Neuron (in vitro differentiated cells): ENCODE measurements around the gene ESPN.

Experiments
- H2AFZ ChIP-seq: one replicate; pipeline ENCODE4 v1.6.1; 2013; ENCODE audit warnings: low read depth, mild to moderate bottlenecking, inconsistent platforms, low read length, moderate library complexity
- H3K27me3 ChIP-seq: one replicate; pipeline ENCODE4 v1.6.1; 2013; ENCODE audit warnings: low read length; ENCODE audit not compliant: insufficient read depth
- H3K36me3 ChIP-seq: one replicate; pipeline ENCODE4 v1.6.1; 2013; ENCODE audit warnings: low read length; ENCODE audit not compliant: insufficient read depth
- H3K4me1 ChIP-seq: one replicate; pipeline ENCODE4 v1.6.1; 2013; ENCODE audit warnings: low read length; ENCODE audit not compliant: insufficient read depth
- H3K4me3 ChIP-seq: 2 replicates; pipeline ENCODE4 v1.5.1; 2013; ENCODE audit warnings: mild to moderate bottlenecking, low read length, moderate library complexity
- H3K9me3 ChIP-seq: one replicate; pipeline ENCODE4 v1.6.1; 2013; ENCODE audit warnings: low read length

ESPN gene

DNA sequence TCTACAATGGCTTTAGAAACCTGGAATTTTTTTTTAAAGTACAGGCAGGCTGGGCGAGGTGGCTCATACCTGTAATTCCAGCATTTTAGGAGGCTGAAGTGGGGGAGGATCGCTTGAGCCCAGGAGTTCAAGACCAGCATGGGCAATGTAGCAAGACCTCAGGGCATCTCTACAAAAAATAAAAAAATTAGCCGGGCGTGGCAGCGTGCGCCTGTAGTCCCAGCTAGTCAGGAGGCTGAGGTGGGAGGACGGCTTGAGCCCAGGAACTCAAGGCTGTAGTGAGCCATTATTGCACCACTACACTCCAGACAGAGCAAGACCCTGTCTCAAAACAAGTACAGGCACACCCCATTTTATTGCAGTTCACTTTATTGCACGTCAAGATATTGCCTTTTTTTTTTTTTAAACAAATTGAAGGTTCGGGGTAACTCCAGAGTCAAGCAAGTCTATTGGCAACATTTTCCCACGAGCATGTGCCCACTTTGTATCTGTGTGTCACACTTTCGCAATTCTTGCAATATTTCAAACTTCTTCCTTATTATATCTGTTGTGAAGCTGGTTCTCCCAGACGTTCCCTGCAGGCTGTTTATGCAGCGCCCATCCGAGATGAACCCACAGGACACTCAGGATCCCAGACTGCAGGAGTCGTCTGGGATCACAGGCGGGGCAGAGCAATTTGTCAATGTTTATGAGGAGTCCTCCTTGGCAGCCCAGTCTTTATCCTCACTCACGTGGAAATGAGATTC lies 9.5 kb upstream of the ESPN start:
- H3K9me3 ChIP-seq: peaks cover 5% of the 10 kb centered on the region
- peaks cover 6% of the 10 kb centered on the region for H3K4me1 ChIP-seq
- no peak overlapping the region for H3K4me3 ChIP-seq
- no peak overlapping the region for H2AFZ ChIP-seq
- peaks cover 48% of the 10 kb centered on the region for H3K27me3 ChIP-seq
- no peaks in the 10 kb centered on the region for H3K36me3 ChIP-seq

DNA sequence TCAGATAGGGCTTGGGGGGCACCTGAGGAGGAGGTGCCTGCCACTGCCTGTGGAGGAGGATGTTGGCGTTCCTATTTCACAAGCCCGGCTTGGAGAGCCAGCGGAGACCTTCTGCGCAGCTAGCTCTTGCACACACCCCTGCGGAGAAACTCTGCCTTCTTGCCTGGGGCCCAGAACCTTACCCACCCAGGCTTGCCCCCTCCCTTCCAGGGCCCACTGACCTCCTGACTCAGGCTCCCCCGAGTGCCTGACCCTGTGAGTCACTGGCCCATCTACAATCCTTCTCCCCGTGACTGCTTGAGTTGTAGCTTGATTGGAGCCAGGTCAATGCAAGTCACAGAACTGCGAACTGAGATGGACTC lies 8.3 kb upstream of the ESPN start:
- Histone ChIP-seq H3K9me3 (peaks cover 5% of the 10 kb centered on the region), H3K4me3 (no peak overlapping the region), H2AFZ (no peak overlapping the region), H3K4me1 (peaks cover 10% of the 10 kb centered on the region), H3K27me3 (peaks cover 60% of the 10 kb centered on the region), H3K36me3 (no peaks in the 10 kb centered on the region)

DNA sequence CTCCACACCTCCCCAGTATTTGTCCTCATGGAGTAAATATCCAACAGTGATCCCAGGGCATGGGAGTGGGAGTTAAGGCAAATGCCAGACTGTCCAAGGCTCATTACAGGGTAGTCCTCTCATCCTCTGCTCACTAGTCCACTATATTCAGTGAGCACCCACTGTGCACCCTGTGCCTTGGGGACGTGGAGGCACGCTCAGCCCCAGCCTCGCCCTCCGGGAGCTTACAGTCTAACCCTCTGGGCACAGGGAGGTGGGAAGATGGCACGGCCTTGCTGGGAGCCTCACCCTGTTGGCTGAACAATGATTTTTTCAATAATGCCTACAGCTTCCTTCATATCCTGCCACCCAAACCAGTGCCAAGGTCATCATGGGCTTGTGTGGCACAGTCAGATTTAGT lies 7.7 kb upstream of the ESPN start:
- peaks cover 67% of the 10 kb centered on the region for H3K27me3 ChIP-seq

DNA sequence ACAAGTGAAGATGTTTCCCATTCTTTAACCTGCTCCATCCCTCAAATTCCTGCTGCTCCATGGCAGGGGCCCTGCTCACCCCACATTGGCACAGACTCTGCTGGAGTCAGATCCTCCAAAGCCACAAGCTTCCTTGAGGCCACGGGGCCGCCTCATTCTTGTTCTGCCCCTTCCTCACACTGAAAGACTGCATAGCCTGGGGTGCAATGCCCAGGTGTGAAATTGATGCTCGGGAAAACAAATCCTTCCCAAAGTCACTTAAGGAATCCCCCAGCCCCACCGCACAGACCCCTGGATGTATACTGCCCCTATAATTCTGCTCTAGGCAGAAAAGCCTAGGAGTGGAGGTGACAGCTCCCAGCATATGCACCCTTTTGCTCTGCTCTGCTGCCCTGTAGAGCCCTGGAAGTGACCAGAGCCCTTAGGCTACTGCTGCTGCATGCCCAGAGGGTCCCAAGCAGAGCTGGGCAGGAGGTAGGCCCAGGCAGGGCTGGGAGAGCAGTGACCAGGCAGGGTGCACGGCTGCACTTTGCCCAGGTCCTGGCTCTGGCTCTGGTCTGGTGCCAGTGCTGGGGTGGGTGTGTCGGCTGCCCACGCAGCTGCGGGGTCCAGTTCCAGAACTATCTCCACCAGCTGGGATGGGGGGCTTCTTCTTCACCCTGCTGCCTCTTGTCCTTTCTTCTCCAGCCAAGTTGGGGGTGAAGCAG lies 6.5 kb upstream of the ESPN start:
- H2AFZ ChIP-seq: no peak overlapping the region
- no peak overlapping the region for H3K4me3 ChIP-seq
- H3K36me3 ChIP-seq: no peaks in the 10 kb centered on the region
- peaks cover 74% of the 10 kb centered on the region for H3K27me3 ChIP-seq
- H3K9me3 ChIP-seq: peaks cover 5% of the 10 kb centered on the region
- H3K4me1 ChIP-seq: peaks cover 10% of the 10 kb centered on the region

More for the DNA sequence above, 7.7 kb upstream of the ESPN start:
- peaks cover 5% of the 10 kb centered on the region for H3K9me3 ChIP-seq
- H3K4me1 ChIP-seq: peaks cover 10% of the 10 kb centered on the region
- no peak overlapping the region for H3K4me3 ChIP-seq
- H2AFZ ChIP-seq: no peak overlapping the region
- no peaks in the 10 kb centered on the region for H3K36me3 ChIP-seq

DNA sequence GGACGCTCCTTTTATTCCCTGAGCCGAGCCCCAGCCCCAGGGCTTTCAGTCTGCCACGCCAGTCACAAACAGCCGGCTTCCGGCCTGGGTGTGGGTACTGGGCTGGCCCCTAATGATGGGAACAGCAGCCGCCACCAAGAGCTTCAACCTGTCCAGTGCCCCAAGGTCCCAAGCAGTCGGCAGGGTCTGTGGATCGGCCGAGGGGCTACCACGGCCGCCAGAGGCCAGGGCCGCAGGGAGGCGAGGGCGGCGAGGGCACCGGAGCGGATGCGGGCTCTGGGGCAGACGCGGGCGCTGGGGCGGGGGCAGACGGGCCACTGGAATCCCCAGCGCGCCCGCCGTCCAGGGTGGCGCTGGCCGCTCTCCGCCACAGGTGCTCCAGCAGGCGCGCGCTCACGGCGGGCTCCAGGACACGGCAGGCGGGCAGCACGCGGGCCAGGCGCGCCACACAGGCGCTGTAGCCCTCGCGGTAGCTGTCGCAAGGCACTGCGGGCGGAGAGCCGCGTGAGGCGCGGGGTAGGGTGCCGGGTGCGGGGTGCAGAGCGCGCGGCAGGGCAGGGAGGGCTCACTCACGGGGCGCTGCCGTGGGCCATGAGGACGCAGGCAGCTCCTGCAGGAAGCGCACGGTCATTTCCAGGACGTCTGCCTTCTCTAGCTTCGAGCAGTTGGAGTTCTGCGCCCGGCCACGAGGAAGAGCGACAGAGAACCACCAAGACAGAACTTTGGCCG lies 5.7 kb upstream of the ESPN start:
- H3K9me3 ChIP-seq: peaks cover 5% of the 10 kb centered on the region
- peaks cover 10% of the 10 kb centered on the region for H3K4me1 ChIP-seq
- no peak overlapping the region for H3K4me3 ChIP-seq
- peaks cover 81% of the 10 kb centered on the region for H3K27me3 ChIP-seq
- no peak overlapping the region for H2AFZ ChIP-seq
- no peaks in the 10 kb centered on the region for H3K36me3 ChIP-seq

DNA sequence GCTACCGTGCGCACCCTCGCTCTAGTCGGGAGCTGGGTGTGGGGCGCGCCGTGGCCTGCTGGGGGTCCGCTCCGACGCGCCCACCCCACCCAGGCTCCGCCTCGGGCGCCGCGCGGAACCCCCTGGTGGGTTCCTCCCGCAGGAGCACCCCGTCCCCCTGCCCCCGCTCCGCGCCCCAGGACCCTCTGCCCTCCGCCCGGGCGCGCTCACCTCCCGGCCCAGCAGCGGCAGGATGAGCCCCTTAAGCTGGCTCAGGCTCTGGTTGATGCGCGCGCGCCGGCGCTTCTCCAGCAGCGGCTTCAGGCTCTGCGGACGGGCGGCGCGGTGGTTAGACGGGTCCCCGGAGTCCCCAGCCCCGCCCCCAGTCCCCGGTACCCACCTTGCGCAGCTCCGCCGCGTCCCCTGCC lies 5.2 kb upstream of the ESPN start:
- Histone ChIP-seq H3K4me3 (no peak overlapping the region), H3K9me3 (peaks cover 5% of the 10 kb centered on the region), H2AFZ (no peak overlapping the region), H3K36me3 (no peaks in the 10 kb centered on the region), H3K4me1 (peaks cover 10% of the 10 kb centered on the region), H3K27me3 (peaks cover 87% of the 10 kb centered on the region)

DNA sequence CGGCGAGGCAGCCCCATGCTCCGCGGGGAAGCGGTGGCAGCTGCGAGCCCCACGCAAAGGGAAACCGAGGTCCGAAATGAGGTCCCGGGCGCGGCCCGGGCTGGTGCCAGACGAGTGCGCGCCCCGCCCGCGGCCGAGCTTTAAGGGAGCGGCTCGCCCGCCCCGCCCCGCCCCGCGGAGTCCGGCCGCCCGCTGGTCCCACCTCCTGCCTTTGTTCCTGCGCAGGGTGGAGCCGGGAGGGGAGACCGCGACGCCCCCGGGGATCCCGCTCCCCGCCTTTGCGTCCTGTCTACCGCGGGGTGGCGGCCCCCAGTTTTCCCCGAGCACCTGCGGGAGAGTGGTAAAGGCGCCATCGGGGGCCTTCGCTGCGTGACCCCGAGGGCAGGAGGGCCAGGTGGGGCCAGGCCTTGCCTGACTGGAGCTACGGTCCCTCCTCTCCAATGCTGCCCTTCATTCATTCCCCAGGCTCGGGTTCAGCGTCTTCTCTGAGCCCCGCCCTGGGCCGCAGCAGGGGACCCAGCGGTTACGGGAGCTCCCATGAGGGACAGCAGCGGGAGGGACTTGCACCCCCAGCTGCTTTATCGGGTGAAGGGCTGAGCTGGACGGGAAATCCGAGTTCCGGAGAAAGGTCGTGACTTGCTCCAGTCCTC lies 4.6 kb upstream of the ESPN start, which contains the start of gene HES2:
Gene HES2, minus strand, starts transcription at position 116 of the 650 bp plus-strand sequence. Its CDS starts 99 bp downstream, at position 17.
- Histone ChIP-seq H3K9me3 (peaks cover 5% of the 10 kb centered on the region), H3K4me3 (no peak within 1 kb of the TSS), H2AFZ (no peak within 1 kb of the TSS), H3K36me3 (no peaks in the 10 kb centered on the region), H3K4me1 (peaks cover 6% of the 10 kb centered on the region), H3K27me3 (peaks cover 86% of the 10 kb centered on the region)

DNA sequence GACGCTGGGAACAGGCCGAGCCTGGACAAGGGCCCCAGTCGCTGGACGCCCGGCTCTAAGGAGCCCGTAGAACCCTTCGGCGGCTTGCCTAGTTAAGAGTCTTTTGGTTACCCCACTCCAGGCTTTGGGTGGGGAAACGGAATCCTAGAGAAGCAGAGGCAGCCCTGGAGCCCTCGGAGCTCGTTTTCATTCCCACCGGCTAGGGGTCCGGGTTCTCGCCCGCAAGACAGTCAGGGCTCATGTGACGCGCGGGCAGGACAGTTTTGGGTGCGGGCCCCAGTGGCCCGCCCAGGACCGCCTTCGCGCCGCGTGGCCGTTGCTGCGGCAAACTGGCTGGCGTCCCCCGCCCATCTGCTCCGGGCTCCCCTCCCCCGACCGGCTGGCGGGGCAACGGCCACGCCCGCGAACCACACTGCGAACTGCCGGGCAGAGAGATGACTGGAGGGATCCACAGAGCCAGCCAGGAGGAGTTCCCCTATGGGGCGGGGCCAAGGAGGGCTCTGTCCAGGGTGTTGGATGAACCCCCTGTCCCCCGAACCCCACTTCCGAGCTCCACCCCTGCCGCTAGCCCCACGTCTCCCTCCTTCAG lies 4.0 kb upstream of the ESPN start:
- Histone ChIP-seq H3K9me3 (peaks cover 5% of the 10 kb centered on the region), H3K4me3 (no peak overlapping the region), H3K4me1 (peaks cover 6% of the 10 kb centered on the region), H2AFZ (no peak overlapping the region), H3K36me3 (no peaks in the 10 kb centered on the region), H3K27me3 (peaks cover 88% of the 10 kb centered on the region)

DNA sequence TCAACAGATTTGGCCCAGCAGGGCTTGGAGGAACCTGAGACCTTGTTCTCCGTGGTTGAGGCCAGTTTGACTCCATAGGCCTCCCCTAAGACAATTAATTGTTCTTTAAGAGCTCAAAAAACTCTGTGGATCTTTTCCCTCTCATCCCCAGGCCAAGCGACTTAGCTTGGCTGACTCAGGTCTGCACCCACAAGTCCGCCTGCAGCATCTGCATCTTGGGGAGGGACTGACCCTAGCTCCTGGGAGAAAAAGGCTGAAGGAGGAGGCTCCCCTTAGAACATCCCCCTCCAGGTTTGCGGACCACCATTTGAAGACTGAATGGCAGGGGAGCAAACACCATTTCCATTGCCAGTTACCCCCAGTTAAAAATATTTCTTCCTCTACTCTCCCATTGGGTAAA lies 3.3 kb upstream of the ESPN start:
- Histone ChIP-seq H3K36me3 (no peaks in the 10 kb centered on the region), H3K4me1 (peaks cover 6% of the 10 kb centered on the region), H3K27me3 (peaks cover 91% of the 10 kb centered on the region), H3K4me3 (no peak overlapping the region), H2AFZ (no peak overlapping the region), H3K9me3 (peaks cover 5% of the 10 kb centered on the region)

DNA sequence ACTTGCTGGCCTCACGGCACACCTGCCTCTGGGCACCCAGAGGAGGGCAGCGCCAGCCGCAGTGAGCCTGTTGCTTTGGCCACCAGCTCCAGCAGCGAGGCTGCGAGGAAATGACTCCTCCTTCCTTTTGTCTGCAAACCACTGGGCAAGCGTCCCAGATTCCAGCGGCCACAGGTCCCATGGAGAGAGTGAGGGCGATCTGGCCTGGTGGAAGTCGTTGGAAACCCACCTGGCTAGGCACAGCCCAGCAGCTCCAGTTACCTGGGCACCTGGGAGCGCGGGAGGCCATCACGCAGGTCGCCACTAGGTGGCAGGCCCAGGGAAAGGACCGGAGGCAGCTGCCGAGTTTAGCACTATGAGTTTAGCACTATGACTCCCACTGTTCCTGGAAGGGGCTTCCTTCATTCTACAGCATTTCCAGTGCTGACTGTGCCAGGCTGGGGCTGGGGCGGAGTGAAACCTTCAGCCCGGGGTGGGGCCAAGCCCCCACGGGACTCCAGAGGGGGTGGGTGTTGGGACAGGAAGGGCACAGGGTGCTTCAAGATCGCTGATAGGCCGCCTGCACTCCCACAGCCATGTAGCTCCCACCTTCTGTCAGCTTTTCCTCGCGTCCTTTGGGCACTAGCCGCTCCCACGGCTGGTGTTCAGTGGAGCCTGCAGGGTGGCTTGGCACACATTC lies 1.1 kb upstream of the ESPN start:
- peaks cover 90% of the 10 kb centered on the region for H3K27me3 ChIP-seq
- peaks cover 6% of the 10 kb centered on the region for H3K4me1 ChIP-seq
- no peak overlapping the region for H2AFZ ChIP-seq
- no peaks in the 10 kb centered on the region for H3K36me3 ChIP-seq
- no peaks in the 10 kb centered on the region for H3K9me3 ChIP-seq
- H3K4me3 ChIP-seq: no peak overlapping the region

DNA sequence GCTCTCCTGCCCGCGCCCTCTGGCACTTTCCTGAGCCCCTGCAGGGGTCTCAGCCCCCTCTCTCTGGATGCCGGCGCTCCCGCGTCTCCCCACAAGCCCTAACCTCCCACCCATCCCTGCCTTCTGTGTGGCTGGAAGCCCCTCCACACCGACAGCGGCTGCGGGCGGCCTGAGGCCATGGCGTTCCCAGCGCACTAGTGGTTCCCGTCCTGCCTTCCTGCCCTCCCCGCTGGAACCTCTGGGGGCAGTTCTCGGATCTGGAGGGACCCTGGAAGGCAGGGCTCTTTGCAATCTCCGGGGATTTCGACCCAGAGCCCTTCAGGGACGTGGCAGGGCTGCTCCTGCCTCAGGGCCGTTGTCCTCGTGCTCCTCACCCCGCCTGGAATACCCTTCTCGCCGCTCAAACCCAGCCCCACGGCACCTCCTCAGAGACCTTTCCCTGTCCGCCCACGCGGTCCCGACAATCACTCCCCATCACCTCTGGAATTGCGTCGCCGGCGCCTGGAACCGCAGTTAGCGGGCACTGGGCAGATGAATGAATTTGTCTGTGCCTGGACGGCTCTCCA lies 493 bp upstream of the ESPN start:
- H3K4me1 ChIP-seq: peaks cover 6% of the 10 kb centered on the region
- no peak overlapping the region for H3K4me3 ChIP-seq
- peaks cover 84% of the 10 kb centered on the region for H3K27me3 ChIP-seq
- no peaks in the 10 kb centered on the region for H3K36me3 ChIP-seq
- H2AFZ ChIP-seq: no peak overlapping the region
- no peaks in the 10 kb centered on the region for H3K9me3 ChIP-seq

DNA sequence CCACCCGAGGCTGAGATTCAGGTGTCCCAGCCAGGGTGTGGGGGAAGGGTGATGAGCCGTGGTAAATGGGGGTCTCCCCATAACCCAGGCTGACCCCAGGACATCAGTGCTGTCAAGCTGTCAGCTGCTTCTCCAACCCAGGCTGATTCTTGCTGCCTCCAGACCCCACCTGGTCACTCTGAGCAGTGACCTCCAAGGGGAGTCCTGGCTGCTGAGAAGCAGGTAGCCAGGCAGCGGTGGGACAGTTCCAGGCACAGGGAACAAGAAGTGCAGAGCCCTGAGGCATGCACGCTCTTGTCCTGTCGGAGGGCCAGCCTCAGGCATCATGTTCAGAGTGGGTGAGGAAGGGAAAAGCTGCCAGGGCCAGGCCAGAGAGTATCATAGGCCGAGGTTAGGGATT lies 1.1 kb downstream of the ESPN start:
- H3K9me3 ChIP-seq: no peaks in the 10 kb centered on the region

More for the DNA sequence above, 1.1 kb downstream of the ESPN start:
- Histone ChIP-seq H3K27me3 (peaks cover 80% of the 10 kb centered on the region), H3K36me3 (no peaks in the 10 kb centered on the region), H2AFZ (no peak overlapping the region), H3K4me1 (peaks cover 7% of the 10 kb centered on the region), H3K4me3 (no peak overlapping the region)
